ENCODE data around the gene MS4A5.
"Not testable (repeated sequence)": the region's sequence is repeated elsewhere in the genome, so short reads cannot be mapped to it uniquely, and the experiment has no call there.

Gene MS4A5, protein sequence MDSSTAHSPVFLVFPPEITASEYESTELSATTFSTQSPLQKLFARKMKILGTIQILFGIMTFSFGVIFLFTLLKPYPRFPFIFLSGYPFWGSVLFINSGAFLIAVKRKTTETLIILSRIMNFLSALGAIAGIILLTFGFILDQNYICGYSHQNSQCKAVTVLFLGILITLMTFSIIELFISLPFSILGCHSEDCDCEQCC

DNA sequence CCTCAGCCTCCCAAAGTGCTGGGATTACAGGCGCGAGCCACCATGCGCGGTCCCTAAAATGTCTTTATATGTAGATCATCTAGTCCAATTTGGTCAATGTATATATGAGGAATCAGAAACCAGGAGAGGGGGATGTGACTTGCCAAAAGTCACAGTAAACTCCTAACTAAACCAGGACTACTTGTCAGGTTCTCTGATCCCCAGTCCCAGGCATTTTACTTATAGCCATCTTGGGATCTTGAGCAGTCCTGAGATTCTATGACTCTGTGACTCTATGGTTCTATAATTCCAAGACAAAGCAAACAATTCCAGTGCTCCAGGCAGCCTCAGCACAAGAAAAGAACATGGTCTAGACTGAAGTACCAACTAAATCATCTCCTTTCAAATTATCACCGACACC lies at the start of gene MS4A5:
Gene MS4A5, plus strand, starts transcription at position 301 of the 400 bp plus-strand sequence. CDS start 103 bp downstream, outside the sequence.
- no peak for DNase-seq (ENCODE audit: low read depth)

DNA sequence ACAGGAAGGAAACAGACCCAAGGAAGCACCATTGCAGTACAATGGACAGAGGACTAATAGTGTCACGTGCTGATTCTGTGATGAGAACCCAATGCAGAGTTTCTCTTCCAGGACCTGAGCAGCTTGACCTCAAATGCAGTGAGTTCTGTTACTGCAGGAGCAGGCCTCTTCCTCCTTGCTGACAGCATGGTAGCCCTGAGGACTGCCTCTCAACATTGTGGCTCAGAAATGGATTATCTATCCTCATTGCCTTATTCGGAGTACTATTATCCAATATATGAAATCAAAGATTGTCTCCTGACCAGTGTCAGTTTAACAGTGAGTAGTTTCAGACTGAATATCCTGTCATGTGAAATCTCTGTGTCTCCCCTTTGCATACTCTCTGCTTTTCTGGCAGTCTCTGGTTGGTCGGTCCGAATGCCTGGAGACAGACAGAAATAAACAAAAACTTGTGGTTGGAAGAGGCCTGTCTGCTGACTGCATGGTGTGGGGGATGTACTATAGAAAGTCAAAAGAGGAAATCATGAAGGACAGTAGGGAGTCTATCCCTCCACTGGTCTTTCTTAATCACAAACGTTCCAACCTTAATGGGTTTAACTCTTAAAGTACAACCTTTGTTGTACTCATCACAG lies 40.0 kb upstream of the MS4A5 start:
- DNase-seq (ENCODE audit: low read depth) = no peak

DNA sequence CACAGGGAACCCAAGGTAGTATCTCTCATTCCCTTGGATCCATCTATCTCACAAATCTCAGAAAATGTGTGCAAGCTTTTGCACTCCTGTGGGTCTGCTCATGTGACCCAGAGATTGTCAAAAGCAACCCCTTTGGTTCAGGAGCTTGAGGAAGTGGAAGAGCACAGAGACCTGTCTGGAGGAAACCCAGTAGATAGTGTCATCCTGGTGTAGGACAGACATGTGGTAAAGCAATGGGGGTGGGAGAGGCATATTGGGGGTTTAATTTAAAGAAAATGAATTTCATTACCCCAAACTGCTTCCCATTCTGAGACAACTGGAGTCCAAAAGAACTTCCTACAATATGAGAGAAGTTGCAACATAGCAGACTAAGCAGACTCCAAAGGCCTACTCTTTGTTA lies 39.0 kb upstream of the MS4A5 start:
- no peak for DNase-seq (ENCODE audit: low read depth)

DNA sequence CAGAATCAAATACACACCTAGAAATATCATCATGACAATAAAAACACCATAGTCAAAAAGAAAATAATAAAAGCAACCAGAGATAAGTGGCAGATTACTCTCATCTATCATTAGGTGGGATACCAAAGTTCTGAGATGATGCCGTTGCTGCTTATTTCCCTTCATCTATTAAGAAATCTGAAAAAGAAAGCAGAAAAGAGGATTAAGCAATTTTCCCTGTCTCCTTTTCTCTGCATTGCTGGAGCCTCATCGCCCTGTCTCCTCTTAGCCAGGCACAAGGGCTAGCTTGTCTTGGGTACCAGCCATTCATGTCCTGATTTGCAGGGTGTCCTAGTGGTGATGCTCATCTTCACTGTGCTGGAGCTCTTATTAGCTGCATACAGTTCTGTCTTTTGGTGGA lies 37.0 kb upstream of the MS4A5 start:
- DNase-seq (ENCODE audit: low read depth) = no peak

DNA sequence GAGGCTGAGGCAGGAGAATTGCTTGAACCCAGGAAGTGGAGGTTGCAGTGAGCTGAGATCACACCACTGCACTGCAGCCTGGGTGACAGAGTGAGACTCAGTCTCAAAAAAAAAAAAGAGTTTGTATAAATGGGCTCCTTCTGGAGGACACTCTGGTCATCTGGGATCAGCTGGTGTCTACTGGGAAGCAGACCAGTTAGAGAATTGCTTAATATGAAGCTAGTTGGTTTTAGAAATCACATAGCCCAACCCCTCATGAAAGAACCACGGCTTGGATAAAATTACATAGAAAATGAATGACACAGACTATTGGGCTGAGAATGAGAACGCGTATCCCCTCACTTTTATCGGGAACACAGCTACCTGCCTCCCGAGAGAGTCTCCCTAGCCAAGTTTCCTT lies 36.4 kb upstream of the MS4A5 start:
- no peak for DNase-seq (ENCODE audit: low read depth)

DNA sequence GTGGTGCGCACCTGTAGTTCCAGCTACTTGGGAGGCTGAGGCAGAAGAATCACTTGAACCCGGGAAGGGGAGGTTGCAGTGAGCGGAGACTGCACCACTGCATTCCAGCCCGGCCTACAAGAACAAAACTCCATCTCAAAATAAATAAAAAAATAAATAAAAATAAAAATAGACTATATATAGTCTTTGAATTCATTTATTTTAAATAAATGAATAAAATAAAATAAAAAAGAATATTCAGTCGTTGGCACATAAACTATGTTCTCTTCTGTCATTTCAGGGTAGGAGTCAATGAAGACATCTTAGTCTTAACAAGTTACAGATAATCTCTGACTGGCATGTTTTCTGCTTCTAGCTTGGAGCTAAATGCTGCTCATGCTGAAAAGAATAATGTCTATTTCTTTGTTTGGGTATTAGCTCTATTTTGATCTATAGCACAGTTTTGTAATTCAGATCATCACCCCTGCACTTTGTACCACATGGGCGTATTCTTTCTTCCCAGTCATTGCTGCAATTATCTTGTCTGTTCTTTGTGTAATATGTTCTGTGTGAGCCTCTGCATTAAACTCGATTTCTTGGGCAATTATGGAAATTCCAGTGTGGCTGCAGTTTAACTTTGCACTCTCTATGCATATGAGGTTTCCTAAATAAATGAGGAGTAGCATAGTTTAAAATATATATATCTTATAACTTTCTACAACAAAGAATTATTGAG lies 34.5 kb upstream of the MS4A5 start:
- no peak for DNase-seq (ENCODE audit: low read depth)

DNA sequence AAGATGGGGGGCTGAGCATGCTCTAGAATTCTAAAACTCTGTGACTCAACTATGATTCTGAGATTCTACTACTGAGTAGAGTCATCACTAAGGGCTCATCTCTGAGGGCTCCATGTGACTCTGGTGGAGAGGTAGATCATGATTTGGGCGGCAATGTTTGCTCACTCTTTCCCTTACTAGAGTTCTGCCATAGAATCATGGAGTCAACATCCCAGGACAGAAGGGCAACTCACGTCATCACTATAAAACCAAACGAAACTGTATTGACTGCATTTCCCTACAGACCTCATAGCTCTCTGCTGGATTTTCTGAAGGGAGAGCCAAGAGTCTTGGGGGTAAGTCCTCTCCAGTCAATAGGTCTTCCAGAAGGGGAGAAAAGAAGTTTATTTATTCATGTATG lies 33.0 kb upstream of the MS4A5 start, which contains the start of gene MS4A14:
Gene MS4A14, plus strand, starts transcription at position 78 of the 400 bp plus-strand sequence. Its CDS starts 120 bp downstream, at position 198.
- no peak for DNase-seq (ENCODE audit: low read depth)

DNA sequence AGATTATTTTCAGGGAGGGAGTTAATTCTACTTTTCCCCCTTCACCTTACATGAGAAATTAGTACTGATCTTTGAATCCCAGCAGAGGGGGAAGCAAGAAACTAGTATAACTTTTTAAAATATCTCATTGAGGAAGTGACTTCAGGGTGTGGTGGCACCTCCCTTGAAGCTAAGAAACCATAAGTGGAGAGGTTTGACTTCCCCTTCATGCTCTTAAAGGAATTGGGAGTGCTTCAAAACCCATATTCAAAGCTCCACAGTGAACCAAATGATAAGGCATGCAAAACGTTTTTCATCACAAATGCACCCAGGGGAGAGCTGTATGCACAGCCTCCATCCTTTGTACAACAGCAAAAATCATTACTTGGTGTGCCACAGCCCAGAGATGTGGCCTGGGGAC lies 32.6 kb upstream of the MS4A5 start:
- DNase-seq (ENCODE audit: low read depth) = no peak

DNA sequence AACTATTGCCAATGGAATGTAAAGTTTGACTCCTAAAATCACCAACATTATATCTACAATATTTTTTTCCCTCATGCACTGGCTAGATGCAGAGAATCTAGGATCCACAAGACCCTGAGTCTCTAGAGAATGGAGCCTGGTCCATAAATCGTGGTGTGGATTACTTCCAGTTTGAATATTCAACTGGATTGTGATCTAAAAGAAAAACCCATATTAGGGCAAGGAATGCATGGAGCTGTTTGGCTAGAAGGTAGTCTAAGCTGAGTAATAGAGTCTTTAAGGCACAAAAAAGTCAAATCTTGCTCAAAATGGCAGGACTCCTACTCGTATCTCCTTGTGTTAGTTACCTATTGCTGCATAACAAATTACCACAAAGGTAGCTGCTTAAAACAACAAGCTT lies 9.4 kb upstream of the MS4A5 start:
- DNase-seq (ENCODE audit: low read depth) = no peak

DNA sequence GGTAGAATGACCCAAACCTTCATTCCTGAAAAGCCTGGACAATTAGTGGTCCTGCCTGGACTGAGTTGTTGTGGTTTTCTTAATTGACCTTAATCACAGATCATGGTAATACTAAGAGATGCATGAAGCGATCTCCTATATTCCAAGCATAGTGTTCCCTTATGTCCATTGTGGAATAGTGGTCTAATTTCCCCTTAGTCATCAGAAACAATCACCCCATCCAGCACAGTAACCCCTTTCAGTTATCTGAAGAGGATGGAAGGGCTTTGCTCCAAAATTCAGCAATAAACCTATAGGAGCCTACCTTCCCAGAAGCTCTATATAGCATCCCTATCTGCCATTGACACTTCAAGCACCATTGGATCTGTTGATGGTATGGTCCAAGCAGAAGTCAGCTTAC lies 6.8 kb upstream of the MS4A5 start:
- DNase-seq (ENCODE audit: low read depth) = no peak

DNA sequence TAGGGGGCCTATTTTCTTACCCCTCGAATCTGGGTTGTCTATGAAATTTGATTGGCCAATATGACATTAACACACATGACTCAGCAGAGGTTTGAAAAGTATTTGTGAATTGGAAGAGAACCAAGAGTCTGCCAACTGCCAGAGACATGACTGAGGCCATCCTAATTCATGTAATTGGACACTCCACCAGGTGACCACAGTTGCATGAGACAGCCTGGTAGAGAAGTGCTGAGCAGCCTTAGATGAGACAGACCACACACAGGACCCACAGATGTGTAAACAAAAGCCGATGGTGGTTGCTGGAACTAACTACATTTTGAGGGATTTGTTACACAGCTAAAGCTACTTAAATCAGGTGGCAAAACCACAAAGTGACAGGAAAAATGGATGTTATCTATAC lies 855 bp upstream of the MS4A5 start:
- no peak for DNase-seq (ENCODE audit: low read depth)

DNA sequence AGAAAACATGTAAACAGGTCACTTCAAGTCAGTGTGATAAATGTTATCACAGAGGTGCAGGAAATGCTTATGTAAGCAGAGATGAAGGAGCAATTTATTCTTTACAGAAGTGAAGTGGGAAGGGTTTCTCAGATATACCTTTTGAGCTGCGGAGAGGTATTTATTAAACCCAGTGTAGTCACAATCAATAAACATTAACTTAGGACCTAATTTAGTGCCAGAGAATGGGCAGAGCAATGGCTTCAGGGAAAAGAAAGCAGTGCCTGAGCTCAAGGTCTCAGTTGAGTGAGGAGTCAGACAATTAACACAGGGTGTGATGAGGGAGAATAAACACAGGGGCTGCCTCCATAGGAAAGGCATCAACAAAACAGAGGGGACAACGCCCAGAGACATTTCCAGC lies 1.9 kb downstream of the MS4A5 start:
- no peak for DNase-seq (ENCODE audit: low read depth)

DNA sequence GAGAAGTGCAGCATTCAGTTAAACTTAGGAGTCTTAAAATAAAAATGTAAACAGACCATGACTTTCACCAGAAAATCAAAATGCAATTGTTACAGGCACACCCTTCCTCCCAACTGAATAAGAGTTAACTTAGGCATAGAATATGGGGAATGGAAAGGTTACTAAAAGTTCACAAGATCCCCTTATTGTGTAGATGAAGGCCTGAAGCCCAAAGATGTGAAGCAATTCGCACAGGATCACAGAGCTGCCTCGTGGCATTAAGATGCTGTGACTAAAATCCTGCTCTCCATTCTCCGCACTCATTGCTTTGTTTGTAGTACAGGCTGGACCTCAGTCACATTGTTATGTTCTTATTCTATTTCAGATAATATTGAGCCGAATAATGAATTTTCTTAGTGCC lies 4.0 kb downstream of the MS4A5 start:
- no peak for DNase-seq (ENCODE audit: low read depth)

DNA sequence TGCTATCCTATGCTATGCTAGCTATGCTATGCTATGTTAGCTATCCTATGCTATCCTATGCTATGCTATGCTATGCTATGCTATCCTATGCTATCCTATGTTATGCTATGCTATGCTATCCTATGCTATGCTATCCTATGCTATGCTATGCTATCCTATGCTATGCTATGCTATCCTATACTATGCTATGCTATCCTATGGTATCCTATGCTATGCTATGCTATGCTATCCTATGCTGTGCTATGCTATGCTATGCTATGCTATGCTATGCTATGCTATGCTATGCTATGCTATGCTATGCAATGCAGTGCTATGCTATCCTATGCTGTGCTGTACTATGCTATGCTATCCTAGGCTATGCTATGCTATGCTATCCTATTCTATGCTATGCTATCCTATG lies 17.7 kb downstream of the MS4A5 start:
- no peak for DNase-seq (ENCODE audit: low read depth)

DNA sequence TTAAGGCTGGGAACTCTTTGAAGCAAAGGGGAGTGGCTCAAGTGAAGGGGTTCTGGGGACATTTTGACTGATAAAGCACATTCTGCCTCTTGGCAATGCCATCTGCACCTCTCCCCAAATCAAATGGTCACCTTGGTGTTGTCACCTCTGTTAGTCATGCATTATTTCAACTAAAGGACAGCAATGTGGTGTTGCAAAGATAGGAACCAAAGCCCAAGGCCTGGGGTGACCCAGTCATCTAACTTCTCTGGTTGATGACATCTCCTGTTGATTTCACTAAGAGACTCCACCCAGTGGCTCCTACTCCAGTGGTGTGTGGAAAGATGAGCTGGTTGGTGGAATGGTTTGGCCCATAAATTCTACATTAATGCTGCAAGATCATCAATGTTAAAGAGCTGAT lies 18.5 kb downstream of the MS4A5 start:
- no peak for DNase-seq (ENCODE audit: low read depth)

DNA sequence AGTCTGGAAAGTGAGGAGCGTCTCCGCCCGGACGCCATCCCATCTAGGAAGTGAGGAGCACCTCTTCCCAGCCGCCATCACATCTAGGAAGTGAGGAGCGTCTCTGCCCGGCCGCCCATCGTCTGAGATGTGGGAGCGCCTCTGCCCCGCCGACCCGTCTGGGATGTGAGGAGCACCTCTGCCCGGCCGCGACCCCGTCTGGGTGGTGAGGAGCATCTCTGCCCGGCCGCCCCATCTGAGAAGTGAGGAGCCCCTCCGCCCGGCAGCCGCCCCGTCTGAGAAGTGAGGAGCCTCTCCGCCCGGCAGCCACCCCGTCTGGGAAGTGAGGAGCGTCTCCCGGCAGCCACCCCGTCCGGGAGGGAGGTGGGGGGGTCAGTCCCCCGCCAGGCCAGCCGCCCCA lies 21.8 kb downstream of the MS4A5 start:
- not testable (repeated sequence) for DNase-seq (ENCODE audit: low read depth)

DNA sequence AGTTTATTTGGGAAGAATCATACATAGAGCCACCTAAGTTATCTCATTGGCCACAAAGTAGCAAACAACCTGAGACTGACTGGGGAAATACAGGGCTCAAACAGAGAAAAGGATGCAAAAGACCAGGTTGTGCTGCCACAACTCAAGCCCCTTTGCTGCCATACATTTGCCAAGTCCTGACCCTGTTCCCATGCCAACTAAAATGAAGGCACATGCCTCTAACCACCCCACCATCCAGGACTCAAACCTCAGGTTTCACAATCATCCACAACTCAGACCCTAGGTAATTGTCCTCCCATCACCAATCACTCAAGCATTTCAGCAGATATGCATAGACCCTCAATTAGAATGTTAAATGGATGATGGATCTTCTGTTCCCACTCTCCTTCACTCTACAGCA lies 24.8 kb downstream of the MS4A5 start:
- no peak for DNase-seq (ENCODE audit: low read depth)

DNA sequence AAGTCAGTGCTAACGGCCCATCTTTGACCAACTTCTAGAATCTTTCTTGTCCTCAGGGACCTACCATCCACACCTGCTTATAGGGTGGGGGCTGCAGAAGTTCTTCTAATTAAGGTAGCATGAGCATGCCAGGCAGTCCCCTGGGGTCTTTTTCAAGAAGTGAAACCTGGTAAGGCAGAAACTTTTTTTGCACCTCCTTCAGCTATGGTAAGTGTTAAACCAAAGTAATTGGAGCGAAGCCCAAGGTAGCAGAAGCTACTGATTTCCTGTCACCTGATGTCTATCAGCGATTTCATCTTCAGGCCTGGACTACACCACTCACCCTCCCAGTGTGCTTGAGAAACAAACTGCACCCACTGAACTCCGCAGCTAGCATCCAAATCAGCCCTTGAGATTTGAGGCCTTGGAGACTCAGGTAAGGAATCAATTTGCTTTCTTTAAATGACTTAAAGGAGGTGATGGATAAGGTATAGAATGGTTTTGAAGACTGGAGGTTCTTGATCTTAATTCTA lies 26.2 kb downstream of the MS4A5 start, which contains the start of gene MS4A1:
Gene MS4A1, plus strand, starts transcription at position 317 of the 512 bp plus-strand sequence. CDS start 6,528 bp downstream, outside the sequence.
- no peak for DNase-seq (ENCODE audit: low read depth)

DNA sequence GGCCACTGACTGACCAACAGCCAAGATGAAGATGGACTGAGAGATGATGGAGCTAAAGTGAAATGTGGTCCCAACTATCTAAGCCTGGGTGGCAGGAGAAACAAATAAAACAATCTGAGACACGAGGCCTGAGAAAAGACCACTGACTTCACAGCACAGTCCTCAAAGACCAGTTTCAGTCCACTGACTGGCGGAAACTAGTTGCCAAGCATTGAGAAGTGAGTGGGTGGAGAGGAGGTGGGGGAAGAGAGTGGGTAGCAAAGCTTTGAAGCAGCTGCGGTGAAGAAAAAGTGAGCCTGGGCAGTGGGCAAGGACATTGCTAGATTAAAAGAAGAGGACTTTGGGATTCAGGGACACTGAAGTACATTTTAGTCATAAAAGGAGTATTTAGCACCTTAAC lies 28.2 kb downstream of the MS4A5 start:
- no peak for DNase-seq (ENCODE audit: low read depth)

DNA sequence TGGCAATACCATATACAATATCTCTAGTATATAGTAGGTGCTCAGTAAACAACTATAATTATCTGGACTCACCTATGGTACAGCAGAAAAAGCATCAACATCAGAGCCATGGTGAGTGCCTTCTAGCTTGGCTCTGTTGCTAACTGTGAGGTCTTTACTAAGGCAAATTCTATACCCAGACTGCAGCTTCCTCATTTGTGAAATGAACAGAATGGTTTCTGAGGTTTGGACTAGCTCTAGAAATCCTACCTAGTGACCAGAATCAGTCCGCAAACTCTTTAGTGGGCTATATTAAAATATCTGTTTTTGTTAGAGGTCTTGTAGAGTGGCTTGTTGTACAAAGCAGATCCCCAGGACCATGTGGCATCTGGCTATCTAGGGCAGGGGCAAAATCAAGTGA lies 30.0 kb downstream of the MS4A5 start:
- DNase-seq (ENCODE audit: low read depth) = no peak

DNA sequence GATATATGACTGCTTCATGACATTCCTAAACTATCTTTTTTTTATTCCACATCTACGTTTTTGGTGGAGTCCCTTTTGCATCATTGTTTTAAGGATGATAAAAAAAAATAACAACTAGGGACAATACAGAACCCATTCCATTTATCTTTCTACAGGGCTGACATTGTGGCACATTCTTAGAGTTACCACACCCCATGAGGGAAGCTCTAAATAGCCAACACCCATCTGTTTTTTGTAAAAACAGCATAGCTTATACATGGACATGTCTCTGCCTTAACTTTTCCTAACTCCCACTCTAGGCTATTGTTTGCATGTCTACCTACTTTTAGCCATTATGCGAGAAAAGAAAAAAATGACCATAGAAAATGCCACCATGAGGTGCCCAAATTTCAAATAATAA lies 39.5 kb downstream of the MS4A5 start:
- DNase-seq (ENCODE audit: low read depth) = no peak

DNA sequence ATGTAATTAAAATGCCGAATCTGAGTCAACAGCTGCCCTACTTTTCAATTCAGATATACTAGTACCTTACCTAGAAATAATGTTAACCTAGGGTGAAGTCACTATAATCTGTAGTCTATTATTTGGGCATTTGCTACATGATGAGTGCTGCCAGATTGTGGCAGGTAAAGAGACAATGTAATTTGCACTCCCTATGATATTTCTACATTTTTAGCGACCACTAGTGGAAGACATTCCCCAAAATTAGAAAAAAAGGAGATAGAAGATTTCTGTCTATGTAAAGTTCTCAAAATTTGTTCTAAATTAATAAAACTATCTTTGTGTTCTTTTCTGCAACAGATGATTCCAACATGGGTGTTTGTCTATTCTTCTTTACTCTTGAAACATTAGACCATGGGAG lies 40.4 kb downstream of the MS4A5 start:
- no peak for DNase-seq (ENCODE audit: low read depth)

DNA sequence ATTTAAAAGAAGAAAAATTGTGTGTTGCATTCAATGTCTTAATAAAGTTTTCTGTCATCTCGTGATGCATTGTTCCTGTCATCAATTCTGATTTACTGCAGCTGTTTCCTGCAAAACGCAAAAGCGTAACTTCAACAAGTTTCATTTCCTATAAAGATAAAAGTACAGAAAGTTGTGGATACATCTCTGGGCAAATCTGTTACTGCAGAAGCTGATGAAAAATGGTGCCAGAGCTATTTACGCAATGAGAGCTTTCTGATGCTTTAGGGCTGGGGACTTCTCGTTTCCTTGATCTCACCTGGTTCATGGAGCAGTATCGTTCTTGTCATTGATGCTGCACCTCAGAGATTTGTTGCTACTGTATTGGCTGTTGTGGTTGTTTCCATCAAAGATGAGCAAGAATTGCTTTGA lies 47.7 kb downstream of the MS4A5 start:
- no peak for DNase-seq (ENCODE audit: low read depth)

All from CMK (cell line).